K562 (cell line): ENCODE results near the gene SRC. TPM values are rescaled to one million over a fixed set of nuclear protein-coding genes. Genes with fewer than 3 reads are reported as not detected.
A peak's percentile ranks its signal among the peaks of the same experiment; 100 is the strongest.

Experiments used
- ATAC-seq: fragments of 200-7000 bp; cut with Tn5 transposase; 3 replicates; pipeline ENCODE4 v1.9.1; 2020; ENCODE audit warnings: moderate library complexity
- BruUV-seq: library from RNA; stranded (reverse); fragments of 400-500 nt; replicated peaks from 2 replicates; lab custom pipeline; 2021; lab: Mats Ljungman, UMichigan
- CTCF ChIA-PET: fragments of 300-600 bp; formaldehyde crosslinking; extraction: SDS; loops from one replicate; lab custom pipeline; 2021; ENCODE audit warnings: low intra/inter-chr PET ratio; lab: Yijun Ruan, JAX
- POLR2A ChIA-PET: fragments of 300-600, 350-650 bp; sonication (Branson Sonifier 250); formaldehyde crosslinking; extraction: SDS; loops from one replicate; lab custom pipeline; 2021; ENCODE audit warnings: antibody characterized with exemption, inconsistent platforms; lab: Yijun Ruan, JAX
- DNase-seq, 4 experiments: peaks; one replicate each; pipeline versions ENCODE4 v3.0.0 to v3.0.0-alpha.2; 2011 to 2018; ENCODE audit warnings: low spot score in 3 of 4, mixed read lengths in 3 of 4; ENCODE audit errors: extremely low read depth in 1 of 4
- FAIRE-seq: peaks from 2 replicates; lab custom pipeline; 2011; peaks lifted over from hg19 to GRCh38; lab: Jason Lieb, UNC
- H2AFZ ChIP-seq: 2 replicates; pipeline ENCODE4 v1.6.0; 2011; ENCODE audit warnings: low read depth, low read length, control low read depth, inconsistent platforms
- H3K27ac ChIP-seq: fragments of 200-600 bp; 3 replicates; pipeline ENCODE4 v1.8.0; 2011; ENCODE audit warnings: low read depth, mild to moderate bottlenecking, control low read depth, inconsistent platforms, low read length, moderate library complexity, mixed read lengths; ENCODE audit errors: extremely low read depth
- H3K27me3 ChIP-seq, 2 experiments: fragments of 300-600 bp in 1 of 2; 2 replicates in 1 of 2; 3 replicates in 1 of 2; pipeline versions ENCODE4 v1.6.0 to v1.8.0; 2011; ENCODE audit warnings: inconsistent platforms in 2 of 2, low read length in 2 of 2, mild to moderate bottlenecking in 1 of 2, mixed read lengths in 1 of 2, moderate library complexity in 1 of 2; ENCODE audit not compliant: control insufficient read depth in 2 of 2, insufficient read depth in 2 of 2
- H3K36me3 ChIP-seq: fragments of 300-600 bp; 3 replicates; pipeline ENCODE4 v1.8.0; 2011; ENCODE audit warnings: mild to moderate bottlenecking, low read length, inconsistent platforms; ENCODE audit not compliant: control insufficient read depth, insufficient read depth
- H3K4me1 ChIP-seq, 2 experiments: fragments of 200-600 bp in 1 of 2; replicated peaks in 1 of 2; 2 replicates in 1 of 2; 3 replicates in 1 of 2; pipeline versions ENCODE4 v1.5.1 to v1.8.0; 2011; ENCODE audit warnings: inconsistent platforms in 2 of 2, low read length in 2 of 2, mild to moderate bottlenecking in 1 of 2, mixed read lengths in 1 of 2, moderate library complexity in 1 of 2; ENCODE audit not compliant: control insufficient read depth in 2 of 2, insufficient read depth in 2 of 2
- H3K4me2 ChIP-seq: 2 replicates; pipeline ENCODE4 v1.6.1; 2011; ENCODE audit warnings: low read length, control low read depth, inconsistent platforms, mixed read lengths; ENCODE audit not compliant: insufficient read depth
- H3K4me3 ChIP-seq: fragments of 200-600 bp; sonication (generic), shearing (Covaris generic); 2 replicates; pipeline ENCODE4 v1.5.1; 2016; ENCODE audit warnings: control low read depth, inconsistent platforms
- H3K79me2 ChIP-seq: fragments of 200-600 bp; 3 replicates; pipeline ENCODE4 v1.8.0; 2011; ENCODE audit warnings: low read length, inconsistent platforms; ENCODE audit not compliant: control insufficient read depth, insufficient read depth
- H3K9ac ChIP-seq, 2 experiments: 2 replicates each; pipeline versions ENCODE4 v1.6.0 to v1.6.1; 2011; ENCODE audit warnings: low read depth in 2 of 2, low read length in 2 of 2, control low read depth in 1 of 2, inconsistent platforms in 1 of 2, mild to moderate bottlenecking in 1 of 2, mixed read lengths in 1 of 2; ENCODE audit not compliant: insufficient read depth in 1 of 2
- H3K9me1 ChIP-seq: one replicate; pipeline ENCODE4 v1.6.0; 2011; ENCODE audit warnings: inconsistent platforms, mild to moderate bottlenecking, low read length, moderate library complexity; ENCODE audit not compliant: control insufficient read depth, insufficient read depth
- H3K9me3 ChIP-seq: replicated peaks from 2 replicates; pipeline ENCODE4 v1.5.1; 2011; ENCODE audit warnings: low read depth, low read length, inconsistent platforms; ENCODE audit not compliant: control insufficient read depth, insufficient read depth
- H4K20me1 ChIP-seq: replicated peaks from 2 replicates; pipeline ENCODE4 v1.6.1; 2011; ENCODE audit warnings: low read length, inconsistent platforms, mixed read lengths; ENCODE audit not compliant: control insufficient read depth, insufficient read depth
- TCF3 ChIP-seq: sonication (generic); formaldehyde crosslinking; IDR thresholded peaks from 2 replicates; pipeline ENCODE4 v1.4.0; 2020; ENCODE audit warnings: mild to moderate bottlenecking, missing genetic modification reagents
- ZKSCAN1 ChIP-seq: fragments of 150-350 bp; IDR thresholded peaks from 2 replicates; pipeline ENCODE4 v1.6.1; 2016; ENCODE audit warnings: low read depth, low read length
- ZNF23 ChIP-seq: fragments of 250-450 bp; sonication (Bioruptor Pico); IDR thresholded peaks from 2 replicates; pipeline ENCODE4 v1.4.0; 2020; ENCODE audit warnings: mild to moderate bottlenecking
- ZNF445 ChIP-seq: fragments of 250-450 bp; sonication (Bioruptor Pico); IDR thresholded peaks from 2 replicates; pipeline ENCODE4 v1.4.0; 2020; ENCODE audit warnings: low read depth, mild to moderate bottlenecking, moderate library complexity
- WGBS: fragments of 100-300 bp; shearing (Covaris generic); methylation state at CpG from one replicate; pipeline ENCODE4 v1.1.6; 2016; ENCODE audit warnings: low coverage, mixed read lengths; ENCODE audit not compliant: insufficient coverage; ENCODE audit errors: missing lambda C conversion rate; 5-methylcytosine and 5-hydroxymethylcytosine counted together
- in situ Hi-C: fragments of 300-500 bp; cut with MboI; formaldehyde crosslinking; loops from 4 replicates; pipeline ENCODE4 v1.15.0; 2018; ENCODE audit warnings: inconsistent platforms, mixed read lengths
- intact Hi-C: fragments of 100-400 bp; cut with micrococcal nuclease; formaldehyde crosslinking; loops from 2 replicates; pipeline ENCODE4 v1.14.2; 2022
- polyA plus RNA-seq, 8 experiments: library from polyadenylated mRNA; depleted of rRNA in 4 of 8; stranded (reverse) in 5 of 8; unstranded in 3 of 8; fragments of >200 nt; fragmentation: Nextera tagmentation in 2 of 8; fragmentation: Illumina TruSeq in 1 of 8; extraction: Ambion mirVana in 2 of 8; extraction: Trizol in 1 of 8; gene quantifications; 2 replicates each; pipeline versions ENCODE4 v1.2.1 to v1.2.3, GENCODE V29; 2011 to 2014; ENCODE audit warnings: inconsistent platforms in 1 of 8, missing spikeins in 1 of 8
- total RNA-seq, 7 experiments: library from RNA; depleted of rRNA in 6 of 7; stranded (reverse); fragments of >200 nt in 6 of 7; fragmentation: Illumina TruSeq in 2 of 7; extraction: Trizol in 2 of 7; gene quantifications; 2 replicates each; pipeline versions ENCODE4 v1.2.1 to v1.2.3, GENCODE V29; 2011 to 2021; ENCODE audit warnings: low replicate concordance in 1 of 7
- TF ChIP-seq, protein P1 (sequence below): fragments of 450-650 bp; IDR thresholded peaks from 2 replicates; pipeline ENCODE4 v1.6.1; 2017; ENCODE audit warnings: antibody characterized with exemption, mild to moderate bottlenecking

The SRC gene
- total and polyA plus RNA-seq, 9 of the 15 experiments (the other 6 are each of a cell fraction or from before 2014, with no cell fraction given) = 0.06 to 8.5 (median 3.1) TPM

DNA sequence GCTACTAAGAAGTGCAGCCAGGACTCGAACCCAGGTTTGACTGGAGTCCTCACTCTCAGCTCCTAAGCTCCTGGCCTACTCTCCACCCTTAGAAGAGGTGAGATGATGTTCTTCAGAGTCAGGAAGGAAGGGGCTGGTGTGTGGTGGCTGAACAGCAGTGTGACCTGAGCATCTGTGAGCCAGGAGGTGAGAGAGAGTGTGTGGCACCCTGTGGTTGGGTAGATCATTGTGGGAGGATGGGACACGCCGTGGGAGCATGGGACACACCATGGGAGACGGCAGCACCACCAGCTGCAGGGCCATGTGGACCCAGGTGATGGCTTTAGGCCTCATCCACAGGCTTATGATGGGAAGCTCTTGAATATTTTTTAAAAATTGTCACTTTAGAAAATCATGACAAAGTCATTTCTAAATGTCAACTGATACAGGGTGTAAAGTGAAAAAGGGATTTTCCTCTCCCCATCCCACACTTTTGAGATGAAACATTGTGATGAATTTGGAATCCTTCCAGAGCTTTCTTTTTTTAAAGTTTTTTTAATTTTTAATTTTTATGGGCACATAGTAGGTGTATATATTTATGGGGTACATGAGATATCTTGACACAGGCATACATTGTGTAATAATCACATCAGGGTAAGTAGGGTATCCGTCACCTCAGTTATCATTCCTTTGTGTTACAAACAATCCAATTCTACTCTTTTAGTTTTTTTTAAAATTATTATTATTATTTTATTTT, 31.6 kb downstream of the SRC start:
- ATAC-seq = no peak
- H3K4me2 ChIP-seq = no peak overlapping the region
- no TSS peak for BruUV-seq
- no peak for TF ChIP-seq TCF3
- no peak for TF ChIP-seq ZNF23 (CRISPR knock-in tag)
- TF ChIP-seq ZKSCAN1 = peak; percentile 80
- TF ChIP-seq ZNF445 (CRISPR knock-in tag) = no peak
- TF ChIP-seq, protein P1, sequence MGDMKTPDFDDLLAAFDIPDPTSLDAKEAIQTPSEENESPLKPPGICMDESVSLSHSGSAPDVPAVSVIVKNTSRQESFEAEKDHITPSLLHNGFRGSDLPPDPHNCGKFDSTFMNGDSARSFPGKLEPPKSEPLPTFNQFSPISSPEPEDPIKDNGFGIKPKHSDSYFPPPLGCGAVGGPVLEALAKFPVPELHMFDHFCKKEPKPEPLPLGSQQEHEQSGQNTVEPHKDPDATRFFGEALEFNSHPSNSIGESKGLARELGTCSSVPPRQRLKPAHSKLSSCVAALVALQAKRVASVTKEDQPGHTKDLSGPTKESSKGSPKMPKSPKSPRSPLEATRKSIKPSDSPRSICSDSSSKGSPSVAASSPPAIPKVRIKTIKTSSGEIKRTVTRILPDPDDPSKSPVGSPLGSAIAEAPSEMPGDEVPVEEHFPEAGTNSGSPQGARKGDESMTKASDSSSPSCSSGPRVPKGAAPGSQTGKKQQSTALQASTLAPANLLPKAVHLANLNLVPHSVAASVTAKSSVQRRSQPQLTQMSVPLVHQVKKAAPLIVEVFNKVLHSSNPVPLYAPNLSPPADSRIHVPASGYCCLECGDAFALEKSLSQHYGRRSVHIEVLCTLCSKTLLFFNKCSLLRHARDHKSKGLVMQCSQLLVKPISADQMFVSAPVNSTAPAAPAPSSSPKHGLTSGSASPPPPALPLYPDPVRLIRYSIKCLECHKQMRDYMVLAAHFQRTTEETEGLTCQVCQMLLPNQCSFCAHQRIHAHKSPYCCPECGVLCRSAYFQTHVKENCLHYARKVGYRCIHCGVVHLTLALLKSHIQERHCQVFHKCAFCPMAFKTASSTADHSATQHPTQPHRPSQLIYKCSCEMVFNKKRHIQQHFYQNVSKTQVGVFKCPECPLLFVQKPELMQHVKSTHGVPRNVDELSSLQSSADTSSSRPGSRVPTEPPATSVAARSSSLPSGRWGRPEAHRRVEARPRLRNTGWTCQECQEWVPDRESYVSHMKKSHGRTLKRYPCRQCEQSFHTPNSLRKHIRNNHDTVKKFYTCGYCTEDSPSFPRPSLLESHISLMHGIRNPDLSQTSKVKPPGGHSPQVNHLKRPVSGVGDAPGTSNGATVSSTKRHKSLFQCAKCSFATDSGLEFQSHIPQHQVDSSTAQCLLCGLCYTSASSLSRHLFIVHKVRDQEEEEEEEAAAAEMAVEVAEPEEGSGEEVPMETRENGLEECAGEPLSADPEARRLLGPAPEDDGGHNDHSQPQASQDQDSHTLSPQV = peak; percentile 58; the same call in 1 of the 2 replicates
- in situ Hi-C loops (no loop called here), intact Hi-C loops (no loop called here)
- H3K27me3 ChIP-seq = no peaks in the 10 kb centered on the region
- 76% methylated on average over 3 of the region's 5 CpGs for WGBS
- no peaks in the 10 kb centered on the region for H3K79me2 ChIP-seq
- H3K9me1 ChIP-seq = no peaks in the 10 kb centered on the region
- peak overlapping the region in 1 of 2 experiments; percentile 45; a peak in 1 of 4 replicates for H3K9ac ChIP-seq
- no peaks in the 10 kb centered on the region for H4K20me1 ChIP-seq
- H3K9me3 ChIP-seq = 0 out of 2 replicates have a peak, but pooled peaks cover 2% of the 10 kb centered on the region
- ChIA-PET POLR2A (interaction anchor here (0.9 to 1.2 kb wide), 3 partner anchors 16 to 627 kb away, joined by 3 to 5 read pairs (median 3); no protein-coding TSS in a partner anchor), CTCF (no interaction called here)
- H3K27ac ChIP-seq = peak overlapping the region; percentile 35; the same call in 1 of the 3 replicates
- peak overlapping the region; percentile 34 for H2AFZ ChIP-seq
- peaks cover 30 to 31% of the 10 kb centered on the region in 2 experiments for H3K4me1 ChIP-seq
- H3K36me3 ChIP-seq = no peaks in the 10 kb centered on the region
- FAIRE-seq = peak; percentile 26
- no peak for DNase-seq
- H3K4me3 ChIP-seq = no peak overlapping the region
